RWPE2 (cell line): Measurements from ENCODE around the gene NOS1AP.

Experiments
- ATAC-seq: fragments of 200-7000 bp; cut with Tn5 transposase; 3 replicates; pipeline ENCODE4 v1.9.1; 2021; ENCODE audit warnings: low read depth
- DNase-seq: peaks from one replicate; pipeline ENCODE4 v3.0.0-alpha.2; 2020; ENCODE audit warnings: low spot score
- H3K27ac ChIP-seq: fragments of 450-650 bp; 2 replicates; pipeline ENCODE4 v1.5.1; 2017; ENCODE audit warnings: mild to moderate bottlenecking; ENCODE audit not compliant: poor library complexity, severe bottlenecking
- H3K27me3 ChIP-seq: fragments of 250-450 bp; sonication (Bioruptor Pico); 2 replicates; pipeline ENCODE4 v1.5.1; 2021; ENCODE audit warnings: mild to moderate bottlenecking, moderate library complexity; ENCODE audit not compliant: insufficient read depth, poor library complexity, severe bottlenecking
- H3K36me3 ChIP-seq: fragments of 250-450 bp; sonication (Bioruptor Pico); 2 replicates; pipeline ENCODE4 v1.5.1; 2020; ENCODE audit warnings: low read depth, mild to moderate bottlenecking, moderate library complexity
- H3K4me1 ChIP-seq: fragments of 250-450 bp; sonication (Bioruptor Pico); 2 replicates; pipeline ENCODE4 v1.5.1; 2021; ENCODE audit warnings: mild to moderate bottlenecking, moderate library complexity; ENCODE audit not compliant: insufficient read depth, poor library complexity, severe bottlenecking
- H3K4me3 ChIP-seq: fragments of 250-450 bp; sonication (Bioruptor Pico); 2 replicates; pipeline ENCODE4 v1.5.1; 2021; ENCODE audit warnings: mild to moderate bottlenecking, moderate library complexity; ENCODE audit not compliant: severe bottlenecking
- H3K9me3 ChIP-seq: fragments of 250-450 bp; sonication (Bioruptor Pico); 2 replicates; pipeline ENCODE4 v1.5.1; 2021; ENCODE audit warnings: mild to moderate bottlenecking, moderate library complexity; ENCODE audit not compliant: severe bottlenecking
- CTCF ChIP-seq: fragments of 450-650 bp; IDR thresholded peaks from one replicate; pipeline ENCODE4 v1.5.1; 2017; ENCODE audit warnings: mild to moderate bottlenecking, moderate library complexity; ENCODE audit not compliant: poor library complexity, severe bottlenecking

Gene NOS1AP

GRCh38 chr1:162186026-162186374 is 116.5 kb downstream of the NOS1AP start:
- H3K9me3 ChIP-seq, result no peaks in the 10 kb centered on the region
- no peak overlapping the region for H3K27ac ChIP-seq
- no peak for DNase-seq
- H3K4me1 ChIP-seq, result no peaks in the 10 kb centered on the region
- no peak for TF ChIP-seq CTCF
- no peaks in the 10 kb centered on the region for H3K36me3 ChIP-seq
- no peak overlapping the region for H3K4me3 ChIP-seq
- H3K27me3 ChIP-seq, result no peaks in the 10 kb centered on the region
- ATAC-seq, result no peak

- Histone ChIP-seq H3K9me3 (no peaks in the 10 kb centered on the region), H3K4me3 (no peak overlapping the region), H3K4me1 (no peaks in the 10 kb centered on the region), H3K27ac (no peak overlapping the region), H3K27me3 (no peaks in the 10 kb centered on the region), H3K36me3 (no peaks in the 10 kb centered on the region)
- DNase-seq, result no peak
- no peak for ATAC-seq
- TF ChIP-seq CTCF, result no peak
These were observed 116.9 kb downstream of the NOS1AP start for GRCh38 chr1:162186406-162186805.

DNA sequence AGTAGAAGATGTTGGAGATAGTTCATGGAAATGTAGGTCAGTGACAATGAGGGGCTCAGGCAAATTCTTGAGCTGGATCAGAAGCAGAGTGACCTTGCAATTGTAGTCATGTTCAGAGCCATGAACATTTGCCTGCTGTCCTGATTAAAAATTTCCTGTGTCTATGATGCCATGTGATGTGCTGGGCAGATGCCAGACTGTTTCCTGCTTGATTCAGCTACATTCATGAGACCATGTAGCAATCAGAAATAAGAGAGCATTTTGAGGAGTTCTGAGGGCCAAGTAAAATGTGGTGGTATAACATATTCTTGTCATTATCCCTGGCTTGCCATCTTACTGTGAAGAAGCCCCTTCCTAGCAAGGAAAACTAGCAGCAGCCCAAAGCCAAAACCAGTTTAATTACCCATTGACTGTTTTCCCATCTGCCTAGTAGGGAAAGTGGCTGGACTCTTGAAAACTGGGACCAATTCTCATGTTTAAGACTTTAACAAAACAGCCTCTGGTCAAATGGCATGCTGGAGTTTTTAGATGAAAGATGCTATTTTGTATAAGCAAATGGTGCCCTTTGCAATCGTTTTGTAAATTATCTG is 118.3 kb downstream of the NOS1AP start:
- ATAC-seq (no peak), DNase-seq (no peak)
- Histone ChIP-seq H3K27me3 (no peaks in the 10 kb centered on the region), H3K4me1 (no peaks in the 10 kb centered on the region), H3K27ac (no peak overlapping the region), H3K36me3 (no peaks in the 10 kb centered on the region), H3K4me3 (no peak overlapping the region), H3K9me3 (no peaks in the 10 kb centered on the region)
- TF ChIP-seq CTCF, result no peak

DNA sequence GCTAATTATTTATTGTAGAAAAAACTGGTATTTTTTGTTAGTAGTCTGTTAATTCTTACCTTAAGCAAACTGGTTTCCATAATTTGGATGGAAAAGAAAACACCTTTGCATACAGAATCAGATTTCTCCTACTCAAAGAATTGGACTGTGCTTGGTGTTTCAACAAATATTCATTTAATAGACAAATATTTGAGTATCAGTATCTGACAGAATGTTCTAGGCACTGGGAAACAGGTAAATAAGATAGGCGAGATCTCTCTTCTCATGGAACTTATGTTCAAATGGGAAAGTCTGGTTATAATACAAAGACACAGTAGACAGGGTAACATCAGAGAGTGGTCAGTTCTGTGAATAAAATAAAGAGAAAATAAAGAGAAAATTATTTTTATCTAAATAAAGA is 119.9 kb downstream of the NOS1AP start:
- DNase-seq, result no peak
- Histone ChIP-seq H3K9me3 (no peaks in the 10 kb centered on the region), H3K4me3 (no peak overlapping the region), H3K4me1 (no peaks in the 10 kb centered on the region), H3K27me3 (no peaks in the 10 kb centered on the region), H3K36me3 (no peaks in the 10 kb centered on the region), H3K27ac (no peak overlapping the region)
- TF ChIP-seq CTCF, result no peak
- no peak for ATAC-seq

GRCh38 chr1:162191396-162192305 is 122.2 kb downstream of the NOS1AP start:
- Histone ChIP-seq H3K36me3 (no peaks in the 10 kb centered on the region), H3K9me3 (no peaks in the 10 kb centered on the region), H3K27ac (no peak overlapping the region), H3K4me3 (no peak overlapping the region), H3K4me1 (no peaks in the 10 kb centered on the region), H3K27me3 (no peaks in the 10 kb centered on the region)
- DNase-seq, result no peak
- no peak for TF ChIP-seq CTCF
- no peak for ATAC-seq
